Measurements from ENCODE around the gene SMCO2.
"Not testable (repeated sequence)": the region's sequence is repeated elsewhere in the genome, so short reads cannot be mapped to it uniquely, and the experiment has no call there.

Gene SMCO2

DNA sequence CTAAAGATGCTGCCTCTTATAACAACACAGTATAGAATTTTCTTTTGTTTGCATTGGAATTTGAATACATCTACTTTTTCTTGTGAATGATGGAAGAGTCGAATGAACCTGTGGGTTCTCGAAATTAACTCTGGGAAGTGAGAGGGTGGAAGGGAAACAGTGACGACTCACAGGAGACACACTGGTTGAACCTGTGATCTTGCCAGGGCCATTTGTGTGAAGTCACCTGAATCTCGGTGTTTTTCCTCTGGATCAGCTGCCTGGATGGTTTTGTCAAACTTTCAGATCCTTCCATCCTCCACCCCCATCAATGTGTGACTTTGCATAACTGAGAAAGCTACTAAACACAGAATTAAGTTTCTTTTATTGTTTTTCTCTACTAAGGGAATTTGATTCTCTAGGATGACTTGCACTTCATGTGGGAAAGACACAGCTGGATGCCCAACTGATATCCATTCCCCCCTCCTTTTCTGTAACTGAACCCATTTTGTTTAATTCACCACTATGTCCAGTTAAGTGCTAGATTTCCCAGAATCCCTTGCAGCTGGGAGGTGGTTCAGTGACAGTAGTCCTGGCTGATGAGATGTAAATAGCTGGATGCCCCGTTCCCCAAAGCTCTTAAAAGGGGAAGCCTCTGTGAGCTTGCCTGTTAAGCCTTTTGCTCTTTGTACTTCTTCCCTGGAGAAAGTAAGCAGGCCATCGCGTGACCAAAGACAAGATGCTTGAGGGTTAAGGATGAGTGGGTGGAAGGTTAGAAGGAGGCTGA is 83.8 kb downstream of the SMCO2 start:
- DNase-seq, result no peak

DNA sequence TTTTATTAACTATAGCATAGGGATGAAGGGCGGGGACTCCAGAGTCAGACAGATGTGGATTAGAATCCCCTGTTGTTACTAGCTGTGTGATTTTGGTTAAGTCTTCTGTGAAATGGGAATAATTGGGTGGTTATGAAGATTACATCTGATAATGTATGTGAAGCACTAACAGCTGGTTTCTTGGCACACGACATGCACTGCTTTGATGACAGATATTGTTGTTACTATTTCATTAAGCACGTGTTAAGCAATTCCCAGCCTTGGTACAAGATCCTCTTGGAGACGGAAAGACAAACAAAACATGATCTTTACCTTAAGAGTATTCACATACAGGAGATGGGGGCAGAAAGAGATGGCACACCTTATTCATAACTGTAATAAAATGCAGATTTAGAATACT is 85.4 kb downstream of the SMCO2 start:
- DNase-seq, result no peak

DNA sequence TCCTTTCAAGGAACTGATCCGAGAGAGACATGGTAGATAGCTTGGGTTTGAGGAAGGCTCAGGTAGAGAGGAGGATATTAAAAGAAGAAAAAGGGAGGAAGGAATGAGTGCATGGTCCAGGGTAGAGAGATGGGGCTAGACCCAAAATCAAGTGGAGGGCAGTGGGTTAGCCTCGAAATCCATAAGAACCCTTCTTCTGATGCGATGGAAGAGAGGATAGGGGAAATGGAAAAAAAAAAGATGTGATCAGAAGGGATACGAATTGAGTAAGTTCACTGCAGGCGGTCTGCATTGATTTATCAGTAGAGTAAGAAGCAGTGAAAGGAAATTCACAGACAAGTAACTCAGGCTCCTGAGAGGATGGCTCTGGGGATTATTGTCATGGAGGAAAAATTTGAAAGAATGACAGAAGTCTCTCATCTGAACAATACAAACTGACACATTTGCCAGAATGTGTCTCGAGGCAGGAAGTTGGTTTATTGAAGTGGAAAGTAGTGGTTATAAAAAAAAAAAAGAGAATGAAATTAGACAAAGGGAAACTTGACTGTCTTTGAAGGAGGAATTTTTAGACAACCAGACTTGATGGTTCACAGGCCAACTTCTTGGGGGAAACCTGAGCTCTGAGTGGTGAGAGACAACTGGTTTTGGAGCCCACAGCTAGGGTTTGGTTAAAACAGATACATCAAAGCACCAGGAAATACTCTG is 87.7 kb downstream of the SMCO2 start:
- peak; percentile 20 for DNase-seq

DNA sequence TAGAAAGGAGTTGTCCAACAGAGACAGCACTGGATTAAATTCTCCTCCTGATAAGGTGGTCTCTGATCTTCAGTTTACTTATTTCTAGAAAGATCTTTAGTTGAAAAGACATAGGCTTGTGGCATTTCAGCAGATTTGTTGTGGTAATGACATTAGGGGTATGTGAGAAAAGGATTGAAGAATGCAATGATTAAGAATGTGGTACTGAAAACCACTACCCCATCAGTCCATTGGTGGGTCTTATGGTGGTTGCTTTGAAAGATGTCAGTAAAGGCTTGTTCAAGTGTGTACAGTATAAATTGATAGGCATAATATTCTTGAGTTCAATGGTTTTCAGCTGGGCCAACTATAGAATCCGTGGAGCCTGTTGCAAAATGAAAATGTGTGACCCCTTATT is 88.2 kb downstream of the SMCO2 start:
- DNase-seq, result no peak

DNA sequence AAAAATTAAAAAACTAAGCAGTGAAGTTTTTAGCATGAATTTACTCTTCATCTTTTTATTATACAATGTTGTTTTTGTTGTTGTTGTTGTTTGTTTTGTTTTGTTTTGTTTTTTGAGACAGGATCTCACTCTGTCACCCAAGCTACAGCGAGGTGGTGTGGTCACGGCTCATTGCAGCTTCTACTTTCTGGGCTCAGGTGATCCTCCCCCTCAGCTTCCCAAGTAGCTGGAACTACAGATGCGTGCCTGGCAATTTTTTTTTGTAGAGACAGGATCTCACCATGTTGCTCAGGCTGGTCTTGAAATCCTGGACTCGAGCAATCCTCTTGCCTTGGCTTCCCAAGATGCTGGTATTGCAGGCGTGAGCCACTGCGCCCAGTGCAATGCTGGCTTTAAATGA is 88.8 kb downstream of the SMCO2 start:
- no peak for DNase-seq

DNA sequence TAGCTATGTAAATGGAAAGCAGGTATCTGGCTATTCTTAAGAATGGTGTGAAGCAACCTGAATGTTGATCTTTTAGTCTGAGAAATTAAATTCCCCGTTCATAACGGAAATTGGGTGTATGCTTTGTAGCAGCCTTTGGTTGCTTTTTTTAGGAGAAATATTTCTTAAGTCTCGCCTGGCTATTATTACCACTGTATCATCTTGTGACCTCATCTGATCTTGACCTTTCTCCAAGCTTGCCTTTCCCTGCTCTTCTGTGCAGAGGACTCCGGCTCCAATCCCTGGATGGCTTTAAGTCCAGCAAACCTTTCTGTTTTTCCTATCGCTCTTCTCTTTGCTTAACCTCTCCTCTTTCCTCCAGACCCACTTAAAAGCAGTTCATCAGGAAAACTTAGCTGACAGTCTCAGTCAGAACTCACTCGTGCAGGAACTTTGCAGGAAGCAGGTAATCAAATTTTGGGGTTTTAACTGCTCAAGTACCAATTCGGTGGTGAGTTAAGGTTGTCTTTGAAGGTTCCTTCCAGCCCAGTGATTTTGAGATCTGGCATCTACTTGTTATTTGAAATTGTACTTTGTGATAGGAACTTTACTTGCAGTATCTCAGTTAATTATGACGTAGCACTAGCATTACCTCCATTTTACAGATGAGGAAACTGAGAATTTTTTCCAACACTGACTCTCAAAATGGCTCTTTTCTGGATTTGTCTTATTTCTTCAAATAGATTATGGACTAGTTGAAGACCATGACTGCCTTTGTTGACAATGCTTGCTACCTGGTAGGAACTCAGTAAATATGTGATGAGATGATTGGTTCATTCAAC is 91.5 kb downstream of the SMCO2 start:
- no peak for DNase-seq

DNA sequence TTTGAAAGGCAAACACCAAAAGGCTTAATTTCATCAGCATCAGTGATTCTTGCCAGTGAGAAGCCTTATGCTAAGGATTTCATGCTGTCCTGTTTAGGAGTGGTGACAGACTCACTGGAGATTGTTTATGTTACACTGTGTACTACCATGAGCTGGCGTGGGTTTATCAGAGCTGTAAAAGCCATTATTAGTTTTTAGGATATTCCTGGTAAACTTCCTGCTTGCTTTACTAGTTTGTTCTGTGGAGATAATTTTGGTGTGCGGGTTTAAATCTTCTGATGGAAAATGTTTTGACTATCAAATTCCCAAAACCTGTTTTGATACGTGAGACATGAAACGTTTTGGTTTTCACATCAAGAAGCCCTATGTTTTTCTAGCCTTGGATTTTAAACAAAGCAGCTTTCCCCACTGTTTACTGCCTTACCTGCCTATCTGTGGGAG is 92.7 kb downstream of the SMCO2 start:
- no peak for DNase-seq

DNA sequence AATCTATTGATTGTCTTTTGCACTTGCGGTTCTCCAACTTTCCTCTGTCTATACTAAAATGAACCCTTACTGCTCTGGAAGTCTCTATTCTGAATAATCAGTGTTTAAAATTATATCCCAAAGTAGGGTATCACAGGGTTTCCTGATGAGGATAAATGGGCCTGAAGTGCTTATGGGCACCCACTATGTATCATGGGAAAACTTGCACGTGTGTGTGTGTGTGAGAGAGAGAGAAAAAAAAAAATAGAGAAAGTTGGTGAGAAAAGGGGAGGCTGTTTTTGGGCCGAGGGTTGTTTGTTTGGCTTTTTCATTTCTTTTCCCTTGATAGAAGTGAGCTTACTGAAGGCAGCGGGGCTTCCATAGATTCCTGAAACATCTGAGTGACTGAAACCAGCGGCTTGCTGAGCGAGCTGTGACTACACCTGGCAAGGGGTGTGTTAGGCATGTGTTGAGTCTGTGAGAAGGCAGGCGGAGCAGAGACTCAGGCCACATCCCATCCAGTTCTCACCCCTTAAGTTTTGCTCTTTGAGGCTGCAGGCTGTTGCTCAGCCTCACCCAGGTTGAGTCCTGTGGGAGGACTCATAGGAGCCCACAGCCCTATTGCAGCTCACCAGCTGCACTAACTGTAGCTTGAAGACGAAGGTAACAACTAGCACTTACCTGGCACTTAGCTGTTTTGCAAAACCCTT is 94.6 kb downstream of the SMCO2 start:
- no peak for DNase-seq

DNA sequence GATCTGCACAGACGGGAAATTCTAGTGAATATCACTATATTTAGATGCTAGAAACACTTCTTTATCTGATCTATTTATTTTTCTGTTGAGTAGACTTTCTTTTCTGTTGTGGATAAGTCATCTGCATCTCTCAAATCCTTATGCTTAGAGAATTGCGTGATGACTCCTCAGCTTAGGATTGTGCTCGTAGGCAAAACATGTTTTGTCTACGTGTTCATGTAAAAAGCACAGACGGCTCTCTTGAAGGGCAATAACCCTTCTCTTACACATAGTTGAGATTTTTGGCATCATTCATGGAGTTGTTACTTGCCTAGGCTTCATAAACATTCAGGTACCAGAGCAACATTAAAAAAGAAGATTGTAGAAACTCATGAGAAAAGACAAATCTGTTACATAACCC is 96.1 kb downstream of the SMCO2 start:
- no peak for DNase-seq

DNA sequence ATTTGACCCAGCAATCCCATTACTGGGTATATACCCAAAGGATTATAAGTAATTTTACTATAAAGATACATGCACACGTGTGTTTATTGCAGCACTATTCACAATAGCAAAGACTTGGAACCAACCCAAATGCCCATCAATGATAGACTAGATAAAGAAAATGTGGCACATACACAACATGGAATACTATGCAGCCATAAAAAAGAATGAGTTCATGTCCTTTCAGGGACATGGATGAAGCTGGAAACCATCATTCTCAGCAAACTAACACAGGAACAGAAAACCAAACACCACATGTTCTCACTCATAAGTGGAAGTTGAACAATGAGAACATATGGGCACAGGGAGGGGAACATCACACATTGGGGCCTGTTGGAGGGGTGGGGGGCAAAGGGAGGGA is 98.3 kb downstream of the SMCO2 start:
- not testable (repeated sequence) for DNase-seq

DNA sequence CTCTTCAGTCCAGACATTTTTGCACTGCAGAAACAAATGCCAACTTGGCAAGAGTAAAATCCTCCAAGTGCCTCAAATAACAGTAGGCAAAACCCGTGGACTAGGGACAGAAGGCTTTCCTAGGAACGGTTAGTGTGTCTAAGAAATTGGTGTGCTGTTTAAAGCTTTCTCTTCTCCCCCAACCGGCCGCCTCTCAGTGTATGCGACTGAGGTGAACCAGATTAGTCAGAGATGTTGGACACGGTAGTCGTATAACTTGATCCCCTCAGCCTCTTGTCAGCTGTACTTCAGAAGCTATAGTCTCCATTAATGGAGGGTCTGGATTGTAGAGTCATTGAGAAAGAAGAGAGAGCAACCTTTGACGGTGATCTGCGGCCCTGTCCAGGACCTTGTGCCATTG is 99.1 kb downstream of the SMCO2 start:
- no peak for DNase-seq

DNA sequence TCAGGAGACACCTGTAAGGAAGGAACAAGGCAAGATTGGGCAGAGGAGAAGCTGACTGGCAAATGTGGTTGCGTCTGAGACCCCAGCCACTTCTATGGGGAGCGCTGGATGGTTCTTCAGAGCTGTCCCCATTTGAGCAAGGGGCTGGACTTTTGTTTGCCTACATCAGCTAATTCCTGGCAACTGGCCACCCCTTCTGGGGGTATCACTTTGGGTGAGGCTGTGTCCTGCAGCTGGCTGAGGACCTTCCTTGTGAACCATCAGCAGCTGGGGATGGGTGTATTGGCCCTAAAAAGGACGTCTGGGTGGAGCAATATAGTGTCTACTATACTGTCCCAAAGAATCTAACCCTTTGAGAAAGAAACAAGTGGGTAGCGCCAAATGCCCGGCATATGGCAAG is 101.1 kb downstream of the SMCO2 start:
- no peak for DNase-seq

DNA sequence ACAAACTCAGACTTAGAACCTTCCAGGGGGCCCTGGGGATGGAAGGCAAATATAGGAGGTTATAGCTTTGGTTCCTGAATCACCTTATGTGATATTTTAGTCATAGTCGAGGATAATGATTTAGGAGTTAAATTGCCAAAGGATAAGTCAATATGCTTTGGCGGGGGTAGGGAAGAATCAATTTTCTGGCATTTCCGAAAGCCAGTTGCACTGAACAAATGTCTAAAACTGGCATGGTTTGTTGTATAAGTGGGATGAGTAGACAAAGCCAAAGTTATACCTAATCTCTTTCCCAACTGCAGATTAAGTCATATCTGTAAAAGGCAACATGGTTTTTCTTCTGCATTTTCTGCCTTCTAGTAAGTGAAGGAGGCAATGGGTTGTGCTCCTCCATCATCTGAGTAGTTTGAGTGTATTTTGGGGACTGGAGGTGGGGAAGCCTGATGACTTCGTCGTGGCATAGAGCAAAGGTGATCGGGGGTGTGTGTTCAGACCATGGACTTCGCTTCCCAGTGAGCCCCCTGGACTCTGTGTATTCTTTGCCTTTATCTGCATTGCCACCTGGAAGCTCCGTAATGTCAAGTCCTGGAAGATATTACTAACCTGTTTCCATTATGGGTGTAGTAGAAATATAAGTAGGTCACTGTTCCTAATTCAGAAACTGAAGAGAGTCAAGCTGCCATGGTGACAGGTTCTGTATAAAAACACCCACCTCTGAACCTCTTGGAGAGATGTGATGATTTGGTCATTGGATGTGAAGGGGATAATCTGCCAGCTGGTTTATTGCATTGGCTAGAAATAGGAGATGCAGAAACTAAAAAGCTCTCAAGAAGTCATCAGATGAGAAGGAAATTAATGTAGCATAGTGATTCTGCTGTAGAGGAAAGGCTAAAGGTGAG is 102.0 kb downstream of the SMCO2 start:
- DNase-seq, result no peak

DNA sequence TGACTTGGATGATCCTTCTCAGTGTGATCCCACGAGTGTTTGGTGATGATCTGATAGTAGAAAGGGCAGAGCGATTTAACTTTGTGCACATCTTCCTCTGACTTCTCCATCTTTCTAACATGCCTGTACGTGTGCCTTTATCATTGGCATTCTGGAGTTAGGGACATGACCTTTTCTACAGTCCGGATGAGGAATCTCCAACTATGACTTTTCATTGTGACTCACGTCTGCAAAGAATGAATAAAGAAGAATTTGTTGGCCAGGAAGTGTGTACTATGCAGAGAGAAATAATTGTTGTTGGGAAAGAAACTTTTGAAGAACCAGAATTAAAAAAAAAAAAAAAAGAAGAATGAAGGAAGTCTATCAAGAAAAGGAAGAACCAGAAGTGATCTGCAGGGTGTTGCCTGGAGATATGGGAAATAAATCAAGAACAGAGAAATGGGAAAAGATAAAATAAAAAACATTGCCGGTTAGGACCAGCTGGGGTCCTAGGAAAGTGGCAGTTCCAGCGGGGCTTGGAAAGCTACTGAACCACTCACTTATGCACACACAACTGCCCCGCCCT is 102.8 kb downstream of the SMCO2 start:
- DNase-seq, result no peak

DNA sequence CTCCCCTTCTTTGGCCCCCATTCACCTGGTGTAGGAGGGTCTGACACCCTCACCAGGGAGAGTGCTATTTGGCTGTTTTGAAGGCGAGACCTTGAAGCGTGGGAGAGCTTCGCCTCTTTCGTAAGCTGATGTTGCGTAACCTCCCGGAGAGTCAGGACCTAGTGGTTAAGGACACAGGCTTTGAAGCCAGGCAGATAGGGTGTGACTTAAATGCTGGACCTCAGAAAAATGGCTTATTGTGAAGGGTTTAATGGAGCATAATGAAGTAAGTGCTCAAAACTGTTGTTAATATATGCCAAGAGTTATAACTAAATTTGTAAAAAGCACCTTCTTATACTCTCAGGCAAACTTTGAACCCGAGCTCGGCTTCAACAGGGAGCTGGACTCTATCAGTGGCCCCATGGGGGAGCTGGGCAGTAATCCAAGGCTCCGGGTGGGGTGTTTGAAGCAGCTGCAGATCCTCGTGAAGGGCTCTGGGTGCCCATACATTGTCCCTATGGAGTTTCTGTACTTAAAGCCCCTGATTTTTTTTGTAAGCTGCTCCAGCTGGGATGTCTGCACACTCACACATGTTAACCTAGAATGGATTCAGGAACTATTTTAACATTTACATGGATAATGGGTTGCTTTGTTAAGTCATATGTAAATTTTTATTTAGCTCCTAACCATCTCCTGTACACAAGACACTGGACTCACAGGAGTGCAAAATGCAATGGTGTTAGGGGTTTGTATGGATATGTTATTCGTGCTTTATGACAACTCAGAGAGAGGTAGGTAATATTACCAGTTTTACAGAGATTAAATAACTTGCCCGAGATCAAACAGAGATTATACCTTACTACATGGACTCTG is 103.5 kb downstream of the SMCO2 start:
- DNase-seq, result no peak

DNA sequence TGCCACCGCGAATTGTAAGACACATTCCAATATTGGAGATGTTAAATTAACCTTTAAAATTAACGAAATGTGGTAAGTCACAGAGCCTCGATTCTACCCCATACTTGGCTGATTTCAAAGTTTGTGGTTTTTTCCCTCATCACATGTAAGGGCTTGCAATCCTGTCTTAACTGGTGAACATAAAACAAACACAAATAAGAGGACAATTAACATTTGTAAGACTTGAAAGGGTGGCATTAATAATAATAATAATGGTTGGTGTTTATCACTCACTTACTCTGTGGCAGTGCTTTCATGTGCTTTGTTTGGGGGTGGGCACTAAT is 104.1 kb downstream of the SMCO2 start:
- no peak for DNase-seq

DNA sequence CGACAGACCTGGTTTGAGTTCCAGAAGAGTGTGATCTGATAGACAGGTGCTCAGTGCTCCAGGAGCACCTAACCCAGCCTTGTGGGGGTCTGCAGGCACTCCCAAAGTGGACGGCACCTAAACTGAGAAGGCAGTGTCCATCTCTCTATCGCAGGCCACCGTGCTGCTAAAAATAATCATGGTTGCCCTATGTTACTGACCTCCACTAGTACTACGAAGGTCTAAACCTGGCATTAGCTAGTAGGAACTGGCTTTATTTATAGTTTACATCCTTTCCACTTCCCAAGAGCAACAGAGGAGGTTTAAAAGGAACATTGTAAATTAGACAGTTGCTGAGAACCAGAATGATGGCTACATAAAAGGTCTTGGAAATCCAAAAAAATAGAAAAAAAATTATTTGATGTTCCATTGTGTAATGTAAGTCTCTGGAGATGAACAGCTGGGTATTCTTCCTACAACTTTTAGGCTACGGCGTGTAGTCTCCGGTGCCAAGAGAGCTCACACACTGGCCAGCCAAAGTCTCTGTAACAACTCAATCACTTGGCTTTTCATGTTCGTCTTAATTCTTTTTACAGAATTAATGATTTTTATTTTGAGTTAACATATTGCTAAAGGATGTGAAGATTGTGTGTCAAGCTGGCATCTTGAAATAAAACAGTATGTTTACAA is 104.8 kb downstream of the SMCO2 start:
- no peak for DNase-seq
